Femur (tissue), 1 donor: ENCODE data around the gene POU4F3.

ENCODE experiments used
- DNase-seq: peaks from one replicate; pipeline ENCODE4 v3.0.0-alpha.2; 2017

Gene POU4F3

GRCh38 chr5:146340260-146341081, 1.8 kb downstream of the POU4F3 start:
- DNase-seq, result peak; percentile 80

DNA sequence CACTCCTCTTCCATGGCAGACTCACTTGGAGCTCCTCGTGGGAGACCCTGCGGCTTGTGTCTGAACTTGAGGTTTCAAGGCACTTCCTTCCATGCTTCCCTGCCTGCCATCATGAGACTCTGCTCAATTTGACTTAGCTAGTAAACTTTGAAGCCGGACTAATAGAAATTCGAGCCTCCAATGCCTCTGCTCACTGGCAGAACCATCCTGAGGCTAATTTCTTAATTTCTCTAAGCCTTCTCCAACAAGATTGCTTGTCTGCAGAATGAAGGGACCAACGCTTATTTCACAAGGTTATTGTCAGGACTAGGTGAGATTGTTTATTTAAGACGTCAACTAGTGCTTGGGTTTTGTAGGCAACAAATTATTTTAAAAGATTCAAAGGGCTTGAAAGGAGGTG, 3.2 kb downstream of the POU4F3 start:
- DNase-seq, result no peak

DNA sequence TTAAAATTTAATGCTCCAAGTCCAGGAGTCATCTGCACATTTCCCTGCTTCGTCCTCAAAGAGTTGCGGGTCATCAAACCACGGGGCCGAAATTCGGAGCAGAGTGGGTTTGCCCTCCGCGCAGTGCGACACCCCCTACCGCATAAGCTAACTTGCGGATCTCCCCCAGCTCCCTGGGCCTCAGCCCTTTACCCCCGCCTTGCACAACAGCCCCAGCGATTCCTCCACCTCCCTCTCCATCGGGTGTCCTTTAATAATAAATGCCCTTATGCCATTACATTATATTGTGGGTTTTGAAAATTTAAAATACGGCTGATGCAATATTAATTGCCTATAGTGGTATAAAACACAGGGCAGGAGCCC, 3.9 kb downstream of the POU4F3 start:
- no peak for DNase-seq

- DNase-seq, result no peak
Measured at GRCh38 chr5:146342882-146343865, 4.5 kb downstream of the POU4F3 start.

- no peak for DNase-seq
Measured at GRCh38 chr5:146344155-146345118, 5.8 kb downstream of the POU4F3 start.

DNA sequence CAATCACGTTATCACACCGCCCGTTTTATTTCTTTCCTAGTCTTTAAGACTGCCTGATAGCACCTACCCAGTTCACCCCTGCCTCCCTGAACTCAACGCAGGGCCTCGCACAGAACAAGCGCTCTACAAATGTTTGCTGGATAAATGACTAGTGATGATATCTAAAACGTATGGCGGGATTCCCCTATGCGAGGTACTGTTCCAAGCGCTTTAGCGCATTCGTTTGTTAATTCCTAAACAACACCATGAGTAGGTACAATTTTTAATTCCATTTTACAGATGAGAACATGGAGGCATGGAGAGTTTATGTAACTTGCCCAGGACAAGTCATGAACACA, 6.6 kb downstream of the POU4F3 start:
- DNase-seq, result no peak

- DNase-seq, result no peak
Measured at GRCh38 chr5:146345578-146346366, 7.1 kb downstream of the POU4F3 start.

- no peak for DNase-seq
Measured at GRCh38 chr5:146357126-146357525, 18.5 kb downstream of the POU4F3 start.

- no peak for DNase-seq
Measured at GRCh38 chr5:146359836-146360235, 21.2 kb downstream of the POU4F3 start.

DNA sequence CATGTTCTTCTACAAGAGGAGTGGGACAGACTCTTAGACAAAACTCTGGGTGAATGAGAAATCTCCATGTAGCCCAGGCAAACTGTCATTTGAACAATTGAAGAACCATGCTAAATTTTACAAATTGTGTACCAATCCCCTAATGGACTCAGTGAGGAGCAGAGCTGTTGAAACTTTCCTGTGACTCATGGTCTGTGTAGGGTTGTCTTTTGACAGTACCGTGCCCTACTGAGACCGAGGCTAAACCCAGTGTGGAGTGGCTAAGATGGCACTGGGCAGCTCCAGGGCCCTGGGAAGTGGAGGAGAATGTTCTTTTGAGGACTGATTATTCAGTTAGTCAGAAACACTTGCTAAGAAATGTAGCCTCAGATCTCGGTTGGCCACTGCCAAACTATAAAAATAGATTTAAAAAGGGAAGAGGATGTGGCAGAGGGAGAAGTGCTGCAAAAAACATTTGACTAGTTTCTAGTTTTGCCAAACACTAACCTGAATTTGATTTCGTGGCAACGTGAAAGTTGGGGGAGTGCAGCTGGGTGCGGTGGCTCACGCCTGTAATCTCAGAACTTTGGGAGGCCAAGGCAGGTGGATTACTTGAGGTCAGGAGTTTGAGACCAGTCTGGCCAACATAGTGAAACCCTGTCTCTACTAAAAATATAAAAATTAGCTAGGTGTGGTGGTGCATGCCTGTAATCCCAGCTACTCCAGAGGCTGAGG, 24.7 kb downstream of the POU4F3 start:
- no peak for DNase-seq

DNA sequence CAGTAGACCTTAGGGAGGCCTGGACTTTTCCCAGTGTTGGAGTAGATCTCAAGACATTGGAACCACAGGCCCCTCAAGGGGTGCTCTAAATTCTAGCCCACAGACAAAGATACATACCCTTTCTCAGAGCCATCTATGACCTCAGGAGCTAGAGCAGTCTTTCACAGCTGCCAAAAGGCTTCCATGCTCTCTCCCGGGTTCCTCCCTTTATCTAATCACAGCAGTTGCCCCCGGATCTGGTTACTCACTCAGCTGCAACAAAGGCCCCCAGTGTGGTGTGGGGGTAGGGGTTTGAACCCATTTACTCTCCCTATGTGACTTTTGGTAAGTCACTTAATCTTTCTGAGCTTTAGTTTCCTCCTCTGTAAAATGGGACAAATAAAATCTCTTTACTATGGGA, 27.0 kb downstream of the POU4F3 start:
- no peak for DNase-seq

DNA sequence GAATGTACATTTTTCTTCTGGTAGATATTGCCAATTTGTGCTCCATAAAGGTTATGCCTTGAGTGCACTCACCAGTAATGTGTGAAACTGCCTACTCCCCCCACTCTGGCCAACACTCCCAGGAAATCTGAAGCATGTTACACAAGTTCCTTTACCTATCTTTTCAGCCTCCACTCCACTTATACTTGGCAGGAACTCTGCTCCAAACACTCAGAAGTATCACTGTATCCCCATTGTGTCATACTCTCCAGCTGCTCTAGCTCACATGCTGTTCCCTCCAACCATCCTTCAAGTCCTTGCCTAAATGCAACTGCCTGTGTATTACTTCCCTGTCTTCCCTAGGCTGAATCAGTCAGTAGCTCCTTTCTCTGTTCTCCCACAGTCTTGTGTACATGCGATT, 28.3 kb downstream of the POU4F3 start:
- no peak for DNase-seq

DNA sequence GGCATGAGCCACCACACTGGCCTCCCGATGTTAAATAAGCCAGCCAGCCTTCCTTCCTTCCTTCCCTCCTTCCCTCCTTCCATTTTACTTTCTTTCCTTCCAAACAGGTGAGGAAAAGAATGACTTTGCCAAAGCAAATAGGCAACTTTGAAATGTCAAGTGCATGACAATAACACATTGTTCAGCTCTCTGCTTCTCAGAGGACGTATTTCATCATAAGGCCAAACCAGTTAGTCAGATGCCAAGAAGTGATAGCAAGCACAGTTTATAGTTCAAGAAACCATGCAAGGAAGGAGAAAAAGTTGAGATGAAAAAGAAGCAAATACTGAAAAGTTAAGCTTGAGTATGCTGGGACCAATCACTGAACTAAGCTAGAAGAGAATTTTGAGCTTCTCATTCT, 29.5 kb downstream of the POU4F3 start:
- no peak for DNase-seq

- no peak for DNase-seq
Measured at GRCh38 chr5:146369691-146370090, 31.1 kb downstream of the POU4F3 start.

- DNase-seq, result no peak
Measured at GRCh38 chr5:146376821-146377220, 38.2 kb downstream of the POU4F3 start.

- DNase-seq, result no peak
Measured at GRCh38 chr5:146378986-146379385, 40.3 kb downstream of the POU4F3 start.

- no peak for DNase-seq
Measured at GRCh38 chr5:146380714-146381113, 42.1 kb downstream of the POU4F3 start.

GRCh38 chr5:146388386-146388785, 49.7 kb downstream of the POU4F3 start:
- DNase-seq, result peak; percentile 46

- no peak for DNase-seq
Measured at GRCh38 chr5:146390469-146390868, 51.8 kb downstream of the POU4F3 start.
